ENCODE data around the gene GPSM1. TPM values are rescaled to one million over a fixed set of nuclear protein-coding genes. Genes with fewer than 3 reads are reported as not detected.
A peak's percentile ranks its signal among the peaks of the same experiment; 100 is the strongest.

The GPSM1 gene
- total RNA-seq, 1 experiment from 2014 or later, result 24.7 TPM

DNA sequence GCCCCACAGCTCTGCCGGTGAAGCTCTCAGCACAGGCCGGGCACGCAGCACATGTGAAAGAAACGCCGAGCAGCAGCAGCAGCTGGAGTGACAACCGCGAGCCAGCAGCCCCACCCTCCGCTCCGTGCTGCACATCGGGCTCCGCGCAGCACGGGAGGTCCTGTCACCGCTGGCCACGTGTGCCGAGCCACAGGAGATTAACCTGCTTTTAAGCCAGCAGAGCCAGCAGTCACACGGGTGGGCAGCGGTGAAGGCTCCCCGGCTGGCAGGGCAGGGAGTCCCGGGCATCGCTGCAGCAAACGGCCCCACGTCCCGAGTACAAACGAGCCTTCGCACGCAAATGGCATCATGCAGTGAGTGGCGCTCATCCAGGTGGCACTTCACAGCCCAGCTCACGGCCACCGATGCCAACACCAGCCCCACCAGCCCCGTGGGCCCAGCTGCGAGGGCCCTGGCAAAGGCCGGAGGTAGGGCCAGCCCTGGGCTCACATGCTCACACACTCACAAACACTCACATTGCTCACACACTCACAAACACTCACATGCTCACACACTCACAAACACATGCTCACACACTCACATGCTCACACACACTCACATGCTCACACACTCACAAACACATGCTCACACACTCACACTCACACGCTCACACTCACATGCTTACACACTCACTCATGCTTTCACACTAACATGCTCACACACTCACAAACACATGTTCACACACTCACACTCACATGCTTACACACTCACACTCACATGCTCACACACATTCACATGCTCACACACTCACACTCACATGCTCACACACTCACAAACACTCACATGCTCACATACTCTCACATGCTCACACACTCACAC lies 34.5 kb upstream of the GPSM1 start:
- TF ChIP-seq, protein P1, sequence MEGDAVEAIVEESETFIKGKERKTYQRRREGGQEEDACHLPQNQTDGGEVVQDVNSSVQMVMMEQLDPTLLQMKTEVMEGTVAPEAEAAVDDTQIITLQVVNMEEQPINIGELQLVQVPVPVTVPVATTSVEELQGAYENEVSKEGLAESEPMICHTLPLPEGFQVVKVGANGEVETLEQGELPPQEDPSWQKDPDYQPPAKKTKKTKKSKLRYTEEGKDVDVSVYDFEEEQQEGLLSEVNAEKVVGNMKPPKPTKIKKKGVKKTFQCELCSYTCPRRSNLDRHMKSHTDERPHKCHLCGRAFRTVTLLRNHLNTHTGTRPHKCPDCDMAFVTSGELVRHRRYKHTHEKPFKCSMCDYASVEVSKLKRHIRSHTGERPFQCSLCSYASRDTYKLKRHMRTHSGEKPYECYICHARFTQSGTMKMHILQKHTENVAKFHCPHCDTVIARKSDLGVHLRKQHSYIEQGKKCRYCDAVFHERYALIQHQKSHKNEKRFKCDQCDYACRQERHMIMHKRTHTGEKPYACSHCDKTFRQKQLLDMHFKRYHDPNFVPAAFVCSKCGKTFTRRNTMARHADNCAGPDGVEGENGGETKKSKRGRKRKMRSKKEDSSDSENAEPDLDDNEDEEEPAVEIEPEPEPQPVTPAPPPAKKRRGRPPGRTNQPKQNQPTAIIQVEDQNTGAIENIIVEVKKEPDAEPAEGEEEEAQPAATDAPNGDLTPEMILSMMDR (conservative IDR thresholded peaks at IDR 0.05), result no peak
- no peak overlapping the region for H3K4me2 ChIP-seq (ENCODE audit: insufficient read depth, insufficient read length, low read length)
- WGBS (ENCODE audit: extremely low coverage, insufficient read length, low lambda C conversion rate), result 100% methylated on average over 1 of the region's 34 CpGs
- H2AK5ac ChIP-seq (ENCODE audit: insufficient read length, low read length), result no peak overlapping the region
- H4K5ac ChIP-seq (ENCODE audit: insufficient read length, low read depth, low read length), result no peak overlapping the region
- no peak overlapping the region; the same call in 1 of the 2 replicates for H3K14ac ChIP-seq (ENCODE audit: insufficient read depth, low read length)
- H2BK12ac ChIP-seq (ENCODE audit: insufficient read length, low read depth, low read length), result no peak overlapping the region
- no peak overlapping the region for H2BK5ac ChIP-seq (ENCODE audit: insufficient read length, low read length)
- no peak overlapping the region for H2BK15ac ChIP-seq (ENCODE audit: low read depth, low read length)
- no peak overlapping the region for H3K56ac ChIP-seq (ENCODE audit: insufficient read length, low read depth, low read length)
- H3K9ac ChIP-seq (ENCODE audit: extremely low read depth, insufficient read length, low read length), result no peak overlapping the region
- no peaks in the 10 kb centered on the region for H3K23me2 ChIP-seq (ENCODE audit: insufficient read length, low read depth, low read length, poor library complexity, severe bottlenecking)
- no peak overlapping the region for H3K4ac ChIP-seq (ENCODE audit: low read depth, low read length)
- H3K27ac ChIP-seq (ENCODE audit: insufficient read length, low read depth, low read length), result no peak overlapping the region
- H3K18ac ChIP-seq (ENCODE audit: insufficient read length, low read depth, low read length), result no peak overlapping the region
- no peaks in the 10 kb centered on the region for H3K36me3 Mint-ChIP-seq (ENCODE audit: insufficient read depth in 1 of 3, low read depth in 3 of 3)
- H3K4me1 ChIP-seq (ENCODE audit: insufficient read depth, low read length), result no peaks in the 10 kb centered on the region
- H3K23ac ChIP-seq (ENCODE audit: insufficient read length, low read depth, low read length), result no peak overlapping the region
- H3K79me1 ChIP-seq (ENCODE audit: insufficient read depth, low read depth, low read length, poor library complexity, severe bottlenecking), result no peaks in the 10 kb centered on the region
- H3K79me2 ChIP-seq (ENCODE audit: insufficient read depth, low read length), result no peaks in the 10 kb centered on the region
- H3K9me3 Mint-ChIP-seq, result no peaks in the 10 kb centered on the region
- no peak overlapping the region for H2BK20ac ChIP-seq (ENCODE audit: low read depth, low read length, poor library complexity, severe bottlenecking)
- no peak overlapping the region for H2AFZ ChIP-seq (ENCODE audit: low read length)
- no peaks in the 10 kb centered on the region; the same call in 1 of the 2 replicates for H3K27me3 Mint-ChIP-seq (ENCODE audit: low read depth)
- no peaks in the 10 kb centered on the region for H3K4me1 Mint-ChIP-seq
- no peak overlapping the region for H3K4me3 Mint-ChIP-seq
- H4K20me1 ChIP-seq (ENCODE audit: control insufficient read depth, insufficient read depth, insufficient read length), result no peaks in the 10 kb centered on the region
- no peak overlapping the region for H3T11ph ChIP-seq (ENCODE audit: low read length)
- peak overlapping the region; percentile 15 for H4K8ac ChIP-seq (replicated peaks; ENCODE audit: insufficient read length, low read depth, low read length)
- no peaks in the 10 kb centered on the region for H3K27me3 ChIP-seq (ENCODE audit: insufficient read depth, low read length)
- H2BK120ac ChIP-seq (ENCODE audit: low read depth, low read length, poor library complexity, severe bottlenecking), result no peak overlapping the region
- peaks cover 12% of the 10 kb centered on the region for H3K9me3 ChIP-seq (ENCODE audit: control insufficient read depth, low read depth, low read length)
- no peak overlapping the region for H4K91ac ChIP-seq (ENCODE audit: insufficient read length, low read depth, low read length)
- no peak overlapping the region for H3K27ac Mint-ChIP-seq
- no peak for DNase-seq
